WTC11 (cell line): Measurements from ENCODE around the gene ITPKB. TPM values are rescaled to one million over a fixed set of nuclear protein-coding genes. Genes with fewer than 3 reads are reported as not detected.

Experiments used
- ATAC-seq: fragments of 200-7000 bp; cut with Tn5 transposase; 2 replicates; pipeline ENCODE4 v1.10.0; 2021; ENCODE audit warnings: mild to moderate bottlenecking, moderate library complexity
- CTCF ChIA-PET: fragments of 300-600 bp; sonication (Branson Sonifier 250); formaldehyde crosslinking; loops from one replicate; lab custom pipeline; 2021; ENCODE audit warnings: antibody characterized with exemption; lab: Charles Lee
- POLR2A ChIA-PET: fragments of 350-600 bp; sonication (Branson Sonifier 250); formaldehyde crosslinking; loops from one replicate; lab custom pipeline; 2021; ENCODE audit warnings: antibody characterized with exemption; lab: Charles Lee
- DNase-seq: peaks from one replicate; pipeline ENCODE4 v3.0.0; 2021; ENCODE audit warnings: low spot score
- H3K27ac Mint-ChIP-seq: 2 replicates; pipeline ENCODE4 v1.8.0; 2021; ENCODE audit warnings: mixed read lengths
- H3K27me3 Mint-ChIP-seq: 2 replicates; pipeline ENCODE4 v1.8.0; 2021; ENCODE audit warnings: low read depth, mild to moderate bottlenecking, moderate library complexity, mixed read lengths
- H3K36me3 Mint-ChIP-seq: 2 replicates; pipeline ENCODE4 v1.8.0; 2021; ENCODE audit warnings: mixed read lengths
- H3K4me1 Mint-ChIP-seq: 2 replicates; pipeline ENCODE4 v1.8.0; 2022; ENCODE audit warnings: mixed read lengths
- H3K4me3 Mint-ChIP-seq: 2 replicates; pipeline ENCODE4 v1.8.0; 2021; ENCODE audit warnings: mild to moderate bottlenecking, moderate library complexity, mixed read lengths
- H3K9me3 Mint-ChIP-seq: 2 replicates; pipeline ENCODE4 v1.8.0; 2021; ENCODE audit warnings: mixed read lengths
- ATF3 ChIP-seq: sonication (generic); formaldehyde crosslinking; conservative IDR thresholded peaks from 2 replicates; pipeline ENCODE4 v1.8.1; 2022; ENCODE audit warnings: mild to moderate bottlenecking, missing genetic modification reagents
- CBFB ChIP-seq: sonication (generic); formaldehyde crosslinking; IDR thresholded peaks from 2 replicates; pipeline ENCODE4 v1.8.1; 2022; ENCODE audit warnings: mild to moderate bottlenecking, low read depth, missing genetic modification reagents
- CREB1 ChIP-seq: sonication (generic); formaldehyde crosslinking; IDR thresholded peaks from 2 replicates; pipeline ENCODE4 v1.8.0; 2023; ENCODE audit warnings: mild to moderate bottlenecking, missing genetic modification reagents
- CREM ChIP-seq: sonication (generic); formaldehyde crosslinking; IDR thresholded peaks from 2 replicates; pipeline ENCODE4 v1.8.1; 2022; ENCODE audit warnings: mild to moderate bottlenecking, missing genetic modification reagents, moderate library complexity
- CTCF ChIP-seq: fragments of 200-600 bp; IDR thresholded peaks from 2 replicates; pipeline ENCODE4 v1.8.0; 2022; ENCODE audit warnings: antibody characterized with exemption
- ELF4 ChIP-seq: sonication (generic); formaldehyde crosslinking; IDR thresholded peaks from 2 replicates; pipeline ENCODE4 v1.8.1; 2022; ENCODE audit warnings: low read depth, mild to moderate bottlenecking, moderate library complexity, missing genetic modification reagents
- EMX1 ChIP-seq: fragments of 250-450 bp; sonication (Bioruptor Pico); IDR thresholded peaks from 2 replicates; pipeline ENCODE4 v1.8.0; 2021; ENCODE audit warnings: mild to moderate bottlenecking
- ERG ChIP-seq: fragments of 250-450 bp; sonication (Bioruptor Pico); IDR thresholded peaks from 2 replicates; pipeline ENCODE4 v1.8.0; 2021; ENCODE audit warnings: mild to moderate bottlenecking
- FOXJ3 ChIP-seq: sonication (generic); formaldehyde crosslinking; IDR thresholded peaks from 2 replicates; pipeline ENCODE4 v1.9.0; 2021; ENCODE audit warnings: missing genetic modification reagents, mild to moderate bottlenecking, borderline replicate concordance
- GTF2I ChIP-seq: fragments of 250-450 bp; sonication (Bioruptor Pico); conservative IDR thresholded peaks from 2 replicates; pipeline ENCODE4 v1.4.0; 2021; ENCODE audit warnings: mild to moderate bottlenecking
- IRF1 ChIP-seq: sonication (generic); formaldehyde crosslinking; IDR thresholded peaks from 2 replicates; pipeline ENCODE4 v1.8.0; 2023; ENCODE audit warnings: missing genetic modification reagents
- JAZF1 ChIP-seq: fragments of 250-450 bp; sonication (Bioruptor Pico); IDR thresholded peaks from 2 replicates; pipeline ENCODE4 v1.9.0; 2021; ENCODE audit warnings: moderate library complexity, mild to moderate bottlenecking, inconsistent platforms
- KAT7 ChIP-seq: sonication (generic); formaldehyde crosslinking; IDR thresholded peaks from 2 replicates; pipeline ENCODE4 v1.8.1; 2023; ENCODE audit warnings: missing genetic modification reagents, mild to moderate bottlenecking, borderline replicate concordance
- MAX ChIP-seq: sonication (generic); formaldehyde crosslinking; IDR thresholded peaks from 2 replicates; pipeline ENCODE4 v1.8.0; 2022; ENCODE audit warnings: mild to moderate bottlenecking, missing genetic modification reagents
- NFE2L1 ChIP-seq: sonication (generic); formaldehyde crosslinking; IDR thresholded peaks from 2 replicates; pipeline ENCODE4 v1.8.1; 2023; ENCODE audit warnings: missing genetic modification reagents
- NFYB ChIP-seq: sonication (generic); formaldehyde crosslinking; conservative IDR thresholded peaks from 2 replicates; pipeline ENCODE4 v1.8.0; 2022; ENCODE audit warnings: low read depth, missing genetic modification reagents
- PRDM15 ChIP-seq: sonication (generic); formaldehyde crosslinking; IDR thresholded peaks from 2 replicates; pipeline ENCODE4 v1.8.0; 2022; ENCODE audit warnings: missing genetic modification reagents
- RELA ChIP-seq: sonication (generic); formaldehyde crosslinking; IDR thresholded peaks from 2 replicates; pipeline ENCODE4 v1.8.1; 2022; ENCODE audit warnings: missing genetic modification reagents, mild to moderate bottlenecking, borderline replicate concordance
- SP1 ChIP-seq: sonication (generic); formaldehyde crosslinking; conservative IDR thresholded peaks from 2 replicates; pipeline ENCODE4 v1.8.1; 2022; ENCODE audit warnings: missing genetic modification reagents
- TCF7 ChIP-seq: sonication (generic); formaldehyde crosslinking; IDR thresholded peaks from 2 replicates; pipeline ENCODE4 v1.8.0; 2022; ENCODE audit warnings: mild to moderate bottlenecking, low read depth, missing genetic modification reagents, moderate library complexity
- USF2 ChIP-seq: sonication (generic); formaldehyde crosslinking; IDR thresholded peaks from 2 replicates; pipeline ENCODE4 v1.8.1; 2023; ENCODE audit warnings: mild to moderate bottlenecking, missing genetic modification reagents, moderate library complexity
- ZBTB21 ChIP-seq: sonication (generic); formaldehyde crosslinking; IDR thresholded peaks from 2 replicates; pipeline ENCODE4 v1.8.1; 2023; ENCODE audit warnings: mild to moderate bottlenecking, missing genetic modification reagents, borderline replicate concordance
- ZNF121 ChIP-seq: sonication (generic); formaldehyde crosslinking; IDR thresholded peaks from 2 replicates; pipeline ENCODE4 v1.8.0; 2023; ENCODE audit warnings: missing genetic modification reagents
- ZNF232 ChIP-seq: sonication (generic); formaldehyde crosslinking; IDR thresholded peaks from 2 replicates; pipeline ENCODE4 v1.8.0; 2022; ENCODE audit warnings: mild to moderate bottlenecking, missing genetic modification reagents
- ZNF396 ChIP-seq: fragments of 250-450 bp; sonication (Bioruptor Pico); IDR thresholded peaks from 2 replicates; pipeline ENCODE4 v1.8.0; 2021; ENCODE audit warnings: mild to moderate bottlenecking, moderate library complexity, borderline replicate concordance
- ZNF423 ChIP-seq: fragments of 250-450 bp; sonication (Bioruptor Pico); IDR thresholded peaks from 2 replicates; pipeline ENCODE4 v2.1.2; 2022; ENCODE audit warnings: mild to moderate bottlenecking, moderate library complexity
- total RNA-seq: library from RNA; stranded (reverse); gene quantifications from 3 replicates; pipeline ENCODE4 v1.2.3, GENCODE V29; 2021

ITPKB gene
- total RNA-seq, 1 experiment from 2014 or later = 15.6 TPM

GRCh38 chr1:226679853-226680516 lies 59.1 kb downstream of the ITPKB start:
- Mint-ChIP-seq H3K36me3 (no peaks in the 10 kb centered on the region), H3K4me1 (peaks cover 58% of the 10 kb centered on the region), H3K27me3 (peaks cover 57% of the 10 kb centered on the region), H3K9me3 (no peaks in the 10 kb centered on the region), H3K4me3 (peak overlapping the region; percentile 69), H3K27ac (peak overlapping the region; percentile 97)
- ATAC-seq (peak; percentile 89), DNase-seq (peak; percentile 95)
- POLR2A ChIA-PET = interaction anchor here (0.5 to 1.3 kb wide), 8 partner anchors 9 to 690 kb away, joined by 3 to 6 read pairs (median 3); no protein-coding TSS in a partner anchor
- CTCF ChIA-PET = interaction anchor here (0.7 to 2.3 kb wide), 17 partner anchors 13 to 272 kb away, joined by 3 to 9 read pairs (median 3); partner anchors contain the start of gene PARP1
- TF ChIP-seq ATF3 (no peak), GTF2I (CRISPR knock-in tag) (no peak), FOXJ3 (CRISPR knock-in tag) (no peak), CBFB (no peak), TCF7 (CRISPR knock-in tag) (no peak), NFYB (CRISPR knock-in tag) (no peak), NFE2L1 (CRISPR knock-in tag) (no peak), KAT7 (no peak), IRF1 (CRISPR knock-in tag) (no peak), JAZF1 (CRISPR knock-in tag) (no peak), ELF4 (CRISPR knock-in tag) (no peak), ZNF232 (no peak), EMX1 (CRISPR knock-in tag) (no peak), ZNF396 (CRISPR knock-in tag) (no peak), RELA (CRISPR knock-in tag) (no peak), CREM (CRISPR knock-in tag) (peak; percentile 72), CTCF (no peak), USF2 (peak; percentile 93), ZNF423 (CRISPR knock-in tag) (no peak), CREB1 (peak; percentile 47; the same call in 1 of the 2 replicates), SP1 (CRISPR knock-in tag) (peak; percentile 77), PRDM15 (no peak), MAX (CRISPR knock-in tag) (peak; percentile 87), ZNF121 (CRISPR knock-in tag) (peak; percentile 96), ERG (CRISPR knock-in tag) (no peak), ZBTB21 (CRISPR knock-in tag) (no peak)
